Endothelial cell of umbilical vein (primary cell): ENCODE measurements around the gene SPPL3. TPM values are rescaled to one million over a fixed set of nuclear protein-coding genes. Genes with fewer than 3 reads are reported as not detected.

Source experiments
- BruUV-seq: library from RNA; stranded (reverse); fragments of 400-500 nt; replicated peaks from 2 replicates; lab custom pipeline; 2021; lab: Mats Ljungman, UMichigan
- CTCF ChIA-PET: fragments of 300-600, 350-600 bp; sonication (Branson Sonifier 250); formaldehyde crosslinking; loops from one replicate; lab custom pipeline; 2021; ENCODE audit warnings: antibody characterized with exemption, inconsistent platforms; lab: Charles Lee
- POLR2A ChIA-PET: fragments of 300-600, 350-600 bp; sonication (Branson Sonifier 250); formaldehyde crosslinking; loops from one replicate; lab custom pipeline; 2021; ENCODE audit warnings: antibody characterized with exemption, inconsistent platforms; lab: Charles Lee
- DNase-seq: peaks from one replicate; pipeline ENCODE4 v3.0.0-alpha.2; 2011; ENCODE audit warnings: low read depth, low spot score
- FAIRE-seq: peaks from 2 replicates; lab custom pipeline; 2011; peaks lifted over from hg19 to GRCh38; lab: Jason Lieb, UNC
- H2AFZ ChIP-seq: 2 replicates; pipeline ENCODE4 v1.6.0; 2012; ENCODE audit warnings: low read depth, low read length, control low read depth, inconsistent platforms
- H3K27ac ChIP-seq: 2 replicates; pipeline ENCODE4 v1.5.1; 2011; ENCODE audit warnings: low read depth, mild to moderate bottlenecking, control low read depth, low read length, moderate library complexity; ENCODE audit not compliant: insufficient read depth
- H3K27me3 ChIP-seq, 2 experiments: 2 replicates each; pipeline versions ENCODE4 v1.6.0 to v1.6.1; 2011; ENCODE audit warnings: low read length in 2 of 2, mixed read lengths in 1 of 2; ENCODE audit not compliant: control insufficient read depth in 2 of 2, insufficient read depth in 2 of 2
- H3K36me3 ChIP-seq, 2 experiments: 2 replicates in 1 of 2; 3 replicates in 1 of 2; pipeline ENCODE4 v1.5.1; 2011; ENCODE audit warnings: low read length in 2 of 2, mild to moderate bottlenecking in 1 of 2, moderate library complexity in 1 of 2; ENCODE audit not compliant: control insufficient read depth in 2 of 2, insufficient read depth in 2 of 2; ENCODE audit errors: extremely low read depth in 1 of 2
- H3K4me1 ChIP-seq: 3 replicates; pipeline ENCODE4 v1.5.1; 2011; ENCODE audit warnings: mild to moderate bottlenecking, low read length; ENCODE audit not compliant: control insufficient read depth, insufficient read depth; ENCODE audit errors: extremely low read depth
- H3K4me2 ChIP-seq: 2 replicates; pipeline ENCODE4 v1.6.1; 2011; ENCODE audit warnings: low read length, control low read depth, mixed read lengths; ENCODE audit not compliant: insufficient read depth
- H3K4me3 ChIP-seq, 3 experiments: fragments of 200-600 bp in 1 of 3; sonication (generic), shearing (Covaris generic) in 1 of 3; replicated peaks in 1 of 3; 2 replicates each; pipeline ENCODE4 v1.5.1; 2011 to 2016; ENCODE audit warnings: control low read depth in 3 of 3, low read length in 3 of 3, mild to moderate bottlenecking in 2 of 3, inconsistent platforms in 1 of 3, low read depth in 1 of 3, moderate library complexity in 1 of 3; ENCODE audit not compliant: insufficient read depth in 1 of 3
- H3K79me2 ChIP-seq: 2 replicates; pipeline ENCODE4 v1.6.0; 2012; ENCODE audit warnings: low read length, inconsistent platforms; ENCODE audit not compliant: control insufficient read depth, insufficient read depth
- H3K9ac ChIP-seq: replicated peaks from 2 replicates; pipeline ENCODE3; 2011; ENCODE audit warnings: low read length, control low read depth; ENCODE audit not compliant: insufficient read depth; ENCODE audit errors: extremely low read depth
- H3K9me1 ChIP-seq: replicated peaks from 3 replicates; pipeline ENCODE4 v1.6.0; 2011; ENCODE audit warnings: mild to moderate bottlenecking, low read length; ENCODE audit not compliant: control insufficient read depth, insufficient read depth; ENCODE audit errors: extremely low read depth
- H3K9me3 ChIP-seq: replicated peaks from 2 replicates; pipeline ENCODE4 v1.5.1; 2012; ENCODE audit warnings: low read length, inconsistent platforms; ENCODE audit not compliant: control insufficient read depth, insufficient read depth
- H4K20me1 ChIP-seq: replicated peaks from 2 replicates; pipeline ENCODE3; 2011; ENCODE audit warnings: mild to moderate bottlenecking, low read length; ENCODE audit not compliant: control insufficient read depth, insufficient read depth; ENCODE audit errors: extremely low read depth
- CTCF ChIP-seq, 2 donors: IDR thresholded peaks; 1 replicate in 1 of 2; 2 replicates in 1 of 2; pipeline ENCODE4 v1.5.1; 2011; ENCODE audit warnings: low read length in 2 of 2, mild to moderate bottlenecking in 2 of 2, moderate library complexity in 2 of 2, control low read depth in 1 of 2, inconsistent platforms in 1 of 2, low read depth in 1 of 2; ENCODE audit not compliant: insufficient read depth in 1 of 2; ENCODE audit errors: extremely low read depth in 1 of 2
- EZH2 ChIP-seq: IDR thresholded peaks from 2 replicates; pipeline ENCODE4 v1.6.1; 2012; ENCODE audit warnings: borderline replicate concordance, low read depth, mild to moderate bottlenecking, moderate library complexity, low read length, inconsistent platforms; ENCODE audit not compliant: severe bottlenecking
- FOS ChIP-seq: IDR thresholded peaks from 2 replicates; pipeline ENCODE4 v1.6.1; 2011; ENCODE audit warnings: mild to moderate bottlenecking, low read length, moderate library complexity, borderline replicate concordance; ENCODE audit not compliant: insufficient read depth
- GATA2 ChIP-seq: IDR thresholded peaks from 2 replicates; pipeline ENCODE4 v1.7.0; 2011; ENCODE audit warnings: low read depth, mild to moderate bottlenecking, moderate library complexity, mixed read lengths, low read length; ENCODE audit not compliant: insufficient read length, insufficient read depth
- JUN ChIP-seq: IDR thresholded peaks from 2 replicates; pipeline ENCODE4 v1.6.1; 2011; ENCODE audit warnings: borderline replicate concordance, low read depth; ENCODE audit not compliant: insufficient read length, insufficient read depth
- MAX ChIP-seq: IDR thresholded peaks from 2 replicates; pipeline ENCODE4 v1.6.1; 2011; ENCODE audit not compliant: insufficient read depth, insufficient read length
- MYC ChIP-seq: IDR thresholded peaks from one replicate; pipeline ENCODE4 v1.6.1; 2011; ENCODE audit warnings: mild to moderate bottlenecking, low read depth, low read length
- POLR2A ChIP-seq: IDR thresholded peaks from 2 replicates; pipeline ENCODE4 v1.6.1; 2012; ENCODE audit warnings: low read depth, mild to moderate bottlenecking, control low read depth, low read length
- POLR2AphosphoS5 ChIP-seq: IDR thresholded peaks from 2 replicates; pipeline ENCODE4 v1.6.1; 2012; ENCODE audit warnings: low read depth, mild to moderate bottlenecking, control low read depth, low read length, moderate library complexity; ENCODE audit not compliant: insufficient read depth
- dilution Hi-C: fragments of 300-500 bp; cut with MboI; formaldehyde crosslinking; loops from one replicate; pipeline ENCODE4 v1.15.0; 2019; ENCODE audit warnings: low sequenced_read_pairs; ENCODE audit not compliant: extremely low pct_ligation_motif_present
- intact Hi-C: fragments of 100-400 bp; cut with micrococcal nuclease; formaldehyde crosslinking; loops from one replicate; pipeline ENCODE4 v1.10.0; 2022
- polyA plus RNA-seq, 4 experiments: library from polyadenylated mRNA; depleted of rRNA in 3 of 4; stranded (reverse) in 3 of 4; unstranded in 1 of 4; fragments of >200 nt; gene quantifications; 2 replicates each; pipeline versions ENCODE4 v1.2.1 to v1.2.3, GENCODE V29; 2011 to 2012; ENCODE audit warnings: missing spikeins in 1 of 4
- total RNA-seq: library from RNA; stranded (reverse); gene quantifications from 2 replicates; pipeline ENCODE4 v1.2.3, GENCODE V29; 2021

The SPPL3 gene
- total and polyA plus RNA-seq, 2 donors (not counting 3 experiments of a cell fraction or from before 2014, with no cell fraction given) = 30.6 to 53.0 TPM

DNA sequence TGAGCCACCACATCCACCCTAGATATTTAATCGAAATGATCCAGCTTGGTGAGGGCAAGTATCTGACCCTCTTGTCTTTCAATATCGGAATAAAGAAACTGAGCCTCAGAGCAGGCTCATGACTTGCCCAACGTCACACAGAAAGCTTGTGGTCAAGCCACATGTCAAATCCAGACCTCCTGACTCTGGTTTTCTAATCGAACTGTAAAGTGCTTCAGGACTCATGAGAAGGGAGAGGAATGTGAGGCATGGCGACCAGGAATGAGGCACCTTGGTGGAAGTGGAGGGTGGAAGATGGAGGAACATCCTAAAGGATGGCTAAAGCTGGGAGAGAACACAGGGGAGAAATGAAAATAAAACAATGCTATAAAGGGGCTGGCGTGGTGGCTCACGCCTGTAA lies 27.9 kb upstream of the SPPL3 start:
- no peaks in the 10 kb centered on the region for H4K20me1 ChIP-seq
- no peak overlapping the region for H3K27ac ChIP-seq
- ChIA-PET CTCF (interaction anchor here (0.7 to 1.4 kb wide), 4 partner anchors 12 to 283 kb away, joined by 3 to 4 read pairs (median 3); no protein-coding TSS in a partner anchor), POLR2A (no interaction called here)
- BruUV-seq = no TSS peak
- FAIRE-seq (no peak), DNase-seq (no peak)
- no peaks in the 10 kb centered on the region for H3K9me1 ChIP-seq
- no peaks in the 10 kb centered on the region for H3K4me1 ChIP-seq
- H3K27me3 ChIP-seq = peaks cover 0 to 1% of the 10 kb centered on the region in 2 experiments
- H3K36me3 ChIP-seq = no peaks in the 10 kb centered on the region
- dilution Hi-C loops (no loop called here), intact Hi-C loops (no loop called here)
- H3K4me2 ChIP-seq = no peak overlapping the region
- no peaks in the 10 kb centered on the region for H3K79me2 ChIP-seq
- H3K9me3 ChIP-seq = no peaks in the 10 kb centered on the region
- H3K4me3 ChIP-seq = no peak overlapping the region
- no peak overlapping the region for H3K9ac ChIP-seq
- TF ChIP-seq FOS = no peak
- TF ChIP-seq POLR2A = no peak
- TF ChIP-seq MYC = no peak
- no peak for TF ChIP-seq GATA2
- no peak for TF ChIP-seq EZH2
- no peak for TF ChIP-seq MAX
- no peak for TF ChIP-seq CTCF (IDR thresholded peaks at IDR 0.05; ENCODE audit: extremely low read depth in 1 of 2, insufficient read depth in 1 of 2, low read depth in 1 of 2, low read length in 2 of 2)
- no peak for TF ChIP-seq POLR2AphosphoS5
- no peak for TF ChIP-seq JUN
- H2AFZ ChIP-seq = no peak overlapping the region
